H1 (cell line): ENCODE results near the gene CCDC197. TPM values are rescaled to one million over a fixed set of nuclear protein-coding genes. Genes with fewer than 3 reads are reported as not detected.

Source experiments
- CTCF ChIA-PET: fragments of 300-600 bp; sonication (Branson Sonifier 250); formaldehyde crosslinking; loops from one replicate; lab custom pipeline; 2021; ENCODE audit not compliant: partially characterized antibody; lab: Charles Lee
- POLR2A ChIA-PET: fragments of 300-600 bp; sonication (Branson Sonifier 250); formaldehyde crosslinking; loops from one replicate; lab custom pipeline; 2021; ENCODE audit warnings: inconsistent platforms; ENCODE audit not compliant: partially characterized antibody; lab: Charles Lee
- DNase-seq, 2 experiments: peaks; one replicate each; pipeline versions ENCODE4 v3.0.0 to v3.0.0-alpha.2; 2010 to 2022; ENCODE audit warnings: low spot score in 2 of 2, low read depth in 1 of 2, mixed read lengths in 1 of 2
- FAIRE-seq: peaks from 2 replicates; lab custom pipeline; 2011; peaks lifted over from hg19 to GRCh38; lab: Jason Lieb, UNC
- H2AFZ ChIP-seq: 2 replicates; pipeline ENCODE4 v1.8.1; 2012; ENCODE audit warnings: low read length, inconsistent platforms
- H2AK5ac ChIP-seq: 2 replicates; pipeline ENCODE4 v1.6.1; 2013; ENCODE audit warnings: low read depth, low read length
- H2BK120ac ChIP-seq: replicated peaks from 2 replicates; pipeline ENCODE3; 2013; ENCODE audit warnings: low read depth, low read length, inconsistent platforms
- H2BK12ac ChIP-seq: 2 replicates; pipeline ENCODE4 v1.6.1; 2013; ENCODE audit warnings: low read depth, low read length
- H2BK15ac ChIP-seq: 2 replicates; pipeline ENCODE4 v1.6.1; 2013; ENCODE audit warnings: low read length
- H2BK20ac ChIP-seq: 2 replicates; pipeline ENCODE4 v1.6.1; 2013; ENCODE audit warnings: low read length
- H2BK5ac ChIP-seq: 2 replicates; pipeline ENCODE4 v1.6.1; 2013; ENCODE audit warnings: low read depth, low read length
- H3K14ac ChIP-seq: 2 replicates; pipeline ENCODE4 v1.6.1; 2013; ENCODE audit warnings: inconsistent platforms; ENCODE audit not compliant: insufficient read length
- H3K18ac ChIP-seq: 2 replicates; pipeline ENCODE4 v1.6.1; 2013; ENCODE audit warnings: low read length; ENCODE audit errors: extremely low read depth
- H3K23ac ChIP-seq: 2 replicates; pipeline ENCODE4 v1.6.1; 2013; ENCODE audit warnings: inconsistent platforms; ENCODE audit not compliant: insufficient read length
- H3K23me2 ChIP-seq: 2 replicates; pipeline ENCODE4 v1.6.1; 2013; ENCODE audit warnings: low read depth, low read length
- H3K27ac ChIP-seq: 2 replicates; pipeline ENCODE4 v1.6.1; 2011; ENCODE audit warnings: low read depth, low read length, inconsistent platforms
- H3K27me3 ChIP-seq, 4 experiments: replicated peaks in 1 of 4; 1 replicate in 1 of 4; 2 replicates in 3 of 4; pipeline versions ENCODE4 v1.6.1 to v1.8.1; 2011 to 2013; ENCODE audit warnings: low read length in 3 of 4, mild to moderate bottlenecking in 3 of 4, inconsistent platforms in 2 of 4, mixed read lengths in 2 of 4, moderate library complexity in 1 of 4; ENCODE audit not compliant: control insufficient read depth in 3 of 4, insufficient read depth in 3 of 4; ENCODE audit errors: extremely low read depth in 1 of 4
- H3K36me3 ChIP-seq, 4 experiments: 2 replicates each; pipeline versions ENCODE4 v1.6.1 to v1.8.1; 2011 to 2013; ENCODE audit warnings: mild to moderate bottlenecking in 4 of 4, low read length in 3 of 4, moderate library complexity in 2 of 4, control low read depth in 1 of 4, inconsistent platforms in 1 of 4; ENCODE audit not compliant: insufficient read depth in 4 of 4, control insufficient read depth in 2 of 4
- H3K4ac ChIP-seq: replicated peaks from 2 replicates; pipeline ENCODE3; 2013; ENCODE audit warnings: low read length, low read depth, mixed read lengths, inconsistent platforms; ENCODE audit not compliant: insufficient read length
- H3K4me1 ChIP-seq, 4 experiments: replicated peaks in 1 of 4; 1 replicate in 1 of 4; 2 replicates in 3 of 4; pipeline versions ENCODE4 v1.6.1 to v1.8.1; 2011 to 2013; ENCODE audit warnings: low read length in 3 of 4, inconsistent platforms in 2 of 4, mixed read lengths in 1 of 4; ENCODE audit not compliant: insufficient read depth in 4 of 4, control insufficient read depth in 3 of 4
- H3K4me2 ChIP-seq, 2 experiments: 2 replicates each; pipeline versions ENCODE4 v1.6.1 to v1.8.1; 2011 to 2013; ENCODE audit warnings: low read depth in 2 of 2, low read length in 2 of 2, control low read depth in 1 of 2, inconsistent platforms in 1 of 2, mild to moderate bottlenecking in 1 of 2; ENCODE audit not compliant: insufficient read depth in 1 of 2
- H3K4me3 ChIP-seq, 4 experiments: fragments of 200-600, 300-600 bp in 1 of 4; sonication (generic), shearing (Covaris generic), sonication (Bioruptor Twin) in 1 of 4; 2 replicates each; pipeline versions ENCODE4 v1.5.1 to v1.8.1; 2011 to 2016; ENCODE audit warnings: low read length in 4 of 4, low read depth in 3 of 4, control low read depth in 2 of 4, inconsistent platforms in 2 of 4, mild to moderate bottlenecking in 2 of 4, mixed read lengths in 1 of 4, moderate library complexity in 1 of 4; ENCODE audit not compliant: insufficient read depth in 2 of 4; ENCODE audit errors: extremely low read depth in 1 of 4
- H3K56ac ChIP-seq: replicated peaks from 2 replicates; pipeline ENCODE3; 2013; ENCODE audit warnings: low read depth, mild to moderate bottlenecking, mixed read lengths, low read length, inconsistent platforms; ENCODE audit not compliant: insufficient read length
- H3K79me1 ChIP-seq: 2 replicates; pipeline ENCODE4 v1.6.1; 2013; ENCODE audit warnings: low read depth, low read length, control low read depth
- H3K79me2 ChIP-seq, 2 experiments: 2 replicates each; pipeline versions ENCODE4 v1.6.1 to v1.8.1; 2012 to 2013; ENCODE audit warnings: low read length in 2 of 2, mild to moderate bottlenecking in 2 of 2, inconsistent platforms in 1 of 2; ENCODE audit not compliant: insufficient read depth in 2 of 2, control insufficient read depth in 1 of 2
- H3K9ac ChIP-seq, 4 experiments: replicated peaks in 1 of 4; 1 replicate in 1 of 4; 2 replicates in 3 of 4; pipeline versions ENCODE4 v1.6.1 to v1.8.1; 2011 to 2013; ENCODE audit warnings: low read depth in 3 of 4, low read length in 3 of 4, control low read depth in 2 of 4, mild to moderate bottlenecking in 2 of 4, moderate library complexity in 2 of 4, inconsistent platforms in 1 of 4; ENCODE audit errors: extremely low read depth in 1 of 4
- H3K9me3 ChIP-seq, 2 experiments: 2 replicates each; pipeline versions ENCODE4 v1.6.1 to v1.8.1; 2012 to 2013; ENCODE audit warnings: mild to moderate bottlenecking in 2 of 2, moderate library complexity in 2 of 2, control low read depth in 1 of 2, inconsistent platforms in 1 of 2, low read depth in 1 of 2, low read length in 1 of 2, mixed read lengths in 1 of 2; ENCODE audit not compliant: insufficient read depth in 2 of 2
- H4K20me1 ChIP-seq, 2 experiments: replicated peaks in 1 of 2; 2 replicates each; pipeline versions ENCODE3 to v1.8.1; 2011 to 2013; ENCODE audit warnings: inconsistent platforms in 2 of 2, low read length in 2 of 2, mild to moderate bottlenecking in 1 of 2; ENCODE audit not compliant: insufficient read depth in 2 of 2, control insufficient read depth in 1 of 2
- H4K5ac ChIP-seq: 2 replicates; pipeline ENCODE4 v1.6.1; 2013; ENCODE audit warnings: low read length, low read depth, mixed read lengths, inconsistent platforms; ENCODE audit not compliant: insufficient read length
- H4K8ac ChIP-seq: 2 replicates; pipeline ENCODE4 v1.8.0; 2013; ENCODE audit warnings: mild to moderate bottlenecking, moderate library complexity, low read length, inconsistent platforms; ENCODE audit not compliant: insufficient read depth; ENCODE audit errors: extremely low read depth
- H4K91ac ChIP-seq: replicated peaks from 2 replicates; pipeline ENCODE3; 2013; ENCODE audit warnings: low read length, mixed read lengths, inconsistent platforms; ENCODE audit not compliant: insufficient read length
- ASH2L ChIP-seq: fragments of 200-600, 300-600 bp; sonication (generic); IDR thresholded peaks from one replicate; pipeline ENCODE4 v1.7.1; 2017; ENCODE audit warnings: low read length
- MAX ChIP-seq: IDR thresholded peaks from 2 replicates; pipeline ENCODE4 v1.6.1; 2012; ENCODE audit warnings: inconsistent platforms
- WGBS, 2 experiments: shearing (Covaris generic) in 1 of 2; methylation state at CpG; one replicate each; pipeline versions ENCODE4 v1.1.6 to v1.1.7; 2013 to 2015; ENCODE audit warnings: low lambda C conversion rate in 2 of 2, mixed read lengths in 2 of 2, inconsistent platforms in 1 of 2, low coverage in 1 of 2, missing lambda C conversion rate in 1 of 2; ENCODE audit not compliant: insufficient replicate concordance in 2 of 2, insufficient coverage in 1 of 2, insufficient read length in 1 of 2; ENCODE audit errors: extremely low coverage in 1 of 2, missing lambda C conversion rate in 1 of 2; 5-methylcytosine and 5-hydroxymethylcytosine counted together
- polyA plus RNA-seq, 7 experiments: library from polyadenylated mRNA; depleted of rRNA in 3 of 7; stranded (reverse) in 5 of 7; unstranded in 2 of 7; fragments of >200 nt in 5 of 7; fragments of 200-250 nt in 2 of 7; gene quantifications; 1 replicate in 5 of 7; 2 replicates in 1 of 7; 4 replicates in 1 of 7; pipeline versions ENCODE4 v1.2.1 to v1.2.3, GENCODE V29; 2011 to 2013; ENCODE audit warnings: missing spikeins in 2 of 7, mixed read lengths in 2 of 7
- total RNA-seq: library from RNA; stranded (reverse); fragmentation: NEBNext Ultra II Directional; extraction: Animal tissue kit (Norgen Biotek cat#: 25700); gene quantifications from 2 replicates; pipeline ENCODE4 v1.2.1, GENCODE V29; 2021

CCDC197 gene
- total and polyA plus RNA-seq, 2 of the 8 experiments (the other 6 are each of a cell fraction or from before 2014, with no cell fraction given) = not detected

GRCh38 chr14:93967637-93968250 is 29.4 kb upstream of the CCDC197 start:
- H2AK5ac ChIP-seq = no peak overlapping the region
- H3K18ac ChIP-seq = no peak overlapping the region
- no peak overlapping the region for H4K5ac ChIP-seq
- peaks cover 3% of the 10 kb centered on the region; the same call in 1 of the 2 replicates for H3K23me2 ChIP-seq
- H3K79me2 ChIP-seq = no peaks in the 10 kb centered on the region
- H3K56ac ChIP-seq = no peak overlapping the region
- H2BK5ac ChIP-seq = no peak overlapping the region
- H3K36me3 ChIP-seq = no peaks in the 10 kb centered on the region
- no peaks in the 10 kb centered on the region for H3K9me3 ChIP-seq
- no peak overlapping the region for H3K27ac ChIP-seq
- no peaks in the 10 kb centered on the region for H3K4me1 ChIP-seq
- no peak overlapping the region for H4K8ac ChIP-seq
- H3K9ac ChIP-seq = no peak overlapping the region
- POLR2A ChIA-PET = no interaction called here
- no peak overlapping the region for H3K4me3 ChIP-seq
- no peak overlapping the region for H2BK15ac ChIP-seq
- 77% methylated on average over 10 of the region's 10 CpGs; no CpG with 5 or more reads in 1 of the 2 experiments for WGBS, 2 experiments
- H3K14ac ChIP-seq = no peak overlapping the region
- CTCF ChIA-PET = interaction anchor here (0.5 to 2.1 kb wide), 12 partner anchors 10 to 316 kb away, joined by 3 to 12 read pairs (median 4); no protein-coding TSS in a partner anchor
- no peak for DNase-seq
- no peak overlapping the region for H2BK20ac ChIP-seq
- no peaks in the 10 kb centered on the region for H3K79me1 ChIP-seq
- no peak overlapping the region for H4K91ac ChIP-seq
- no peak for FAIRE-seq
- no peak overlapping the region for H3K4ac ChIP-seq
- TF ChIP-seq MAX (0 out of 2 replicates have a peak, but pooled peaks have one; percentile 26), ASH2L (no peak)
- TF ChIP-seq, all 59 proteins: peak for 1
- H2AFZ ChIP-seq = no peak overlapping the region
- H2BK12ac ChIP-seq = no peak overlapping the region
- no peak overlapping the region for H2BK120ac ChIP-seq
- H3K27me3 ChIP-seq = peaks cover 0 to 1% (median 0%) of the 10 kb centered on the region in 4 experiments; a peak in 1 of 7 replicates
- no peak overlapping the region for H3K4me2 ChIP-seq
- H3K23ac ChIP-seq = no peak overlapping the region
- no peaks in the 10 kb centered on the region for H4K20me1 ChIP-seq
